HepG2 (cell line): Measurements from ENCODE around the gene GLOD5. TPM values are rescaled to one million over a fixed set of nuclear protein-coding genes. Genes with fewer than 3 reads are reported as not detected.

Experiments used
- ATAC-seq: fragments of 200-7000 bp; cut with Tn5 transposase; 3 replicates; pipeline ENCODE4 v1.9.1; 2020; ENCODE audit warnings: mild to moderate bottlenecking, moderate library complexity
- BruUV-seq: library from RNA; stranded (reverse); fragments of 400-500 nt; replicated peaks from 2 replicates; lab custom pipeline; 2021; lab: Mats Ljungman, UMichigan
- CTCF ChIA-PET: fragments of 300-600 bp; formaldehyde crosslinking; extraction: SDS; loops from one replicate; lab custom pipeline; 2021; ENCODE audit warnings: low total read pairs, inconsistent platforms, low intra/inter-chr PET ratio; lab: Yijun Ruan, JAX
- POLR2A ChIA-PET: fragments of 350-600 bp; sonication (Branson Sonifier 250); formaldehyde crosslinking; loops from one replicate; lab custom pipeline; 2020; ENCODE audit warnings: antibody characterized with exemption, inconsistent platforms; lab: Yijun Ruan, JAX
- DNase-seq: peaks from one replicate; pipeline ENCODE4 v3.0.0-alpha.2; 2015; ENCODE audit warnings: low spot score
- FAIRE-seq: peaks from 3 replicates; lab custom pipeline; 2011; peaks lifted over from hg19 to GRCh38; lab: Jason Lieb, UNC
- H2AFZ ChIP-seq: one replicate; pipeline ENCODE4 v1.6.1; 2011; ENCODE audit warnings: low read length, inconsistent platforms
- H3K27ac ChIP-seq: fragments of 300-600 bp; 3 replicates; pipeline ENCODE4 v1.8.0; 2011; ENCODE audit warnings: mixed run types, mild to moderate bottlenecking, mixed read lengths, low read length, inconsistent platforms; ENCODE audit not compliant: insufficient read depth; ENCODE audit errors: extremely low read length
- H3K27me3 ChIP-seq, 2 experiments: fragments of 200-600 bp in 1 of 2; 2 replicates in 1 of 2; 3 replicates in 1 of 2; pipeline versions ENCODE4 v1.6.0 to v1.8.0; 2011; ENCODE audit warnings: low read length in 2 of 2, mild to moderate bottlenecking in 2 of 2, moderate library complexity in 2 of 2, inconsistent platforms in 1 of 2; ENCODE audit not compliant: insufficient read depth in 2 of 2, control insufficient read depth in 1 of 2
- H3K36me3 ChIP-seq, 2 experiments: fragments of 200-600 bp in 1 of 2; replicated peaks in 1 of 2; 2 replicates in 1 of 2; 3 replicates in 1 of 2; pipeline versions ENCODE4 v1.5.1 to v1.8.0; 2011; ENCODE audit warnings: low read length in 2 of 2, inconsistent platforms in 1 of 2; ENCODE audit not compliant: insufficient read depth in 2 of 2, control insufficient read depth in 1 of 2
- H3K4me1 ChIP-seq: 2 replicates; pipeline ENCODE4 v1.5.1; 2012; ENCODE audit warnings: low read length, inconsistent platforms; ENCODE audit not compliant: insufficient read depth
- H3K4me2 ChIP-seq: 2 replicates; pipeline ENCODE4 v1.6.0; 2011; ENCODE audit warnings: low read depth, low read length, inconsistent platforms
- H3K4me3 ChIP-seq, 3 experiments: fragments of 200-600 bp in 1 of 3; sonication (generic), shearing (Covaris generic) in 1 of 3; replicated peaks in 1 of 3; 2 replicates each; pipeline ENCODE4 v1.5.1; 2011 to 2016; ENCODE audit warnings: low read length in 3 of 3, inconsistent platforms in 2 of 3, low read depth in 2 of 3, mild to moderate bottlenecking in 2 of 3, control low read depth in 1 of 3, mixed read lengths in 1 of 3; ENCODE audit not compliant: insufficient read depth in 1 of 3
- H3K79me2 ChIP-seq: one replicate; pipeline ENCODE4 v1.6.1; 2011; ENCODE audit warnings: low read length, inconsistent platforms; ENCODE audit not compliant: insufficient read depth
- H3K9ac ChIP-seq: 2 replicates; pipeline ENCODE4 v1.6.0; 2011; ENCODE audit warnings: mild to moderate bottlenecking, low read depth, low read length, inconsistent platforms; ENCODE audit not compliant: insufficient read depth
- H3K9me3 ChIP-seq: 2 replicates; pipeline ENCODE4 v1.5.1; 2012; ENCODE audit warnings: mild to moderate bottlenecking, low read length
- H4K20me1 ChIP-seq: 2 replicates; pipeline ENCODE4 v1.6.0; 2011; ENCODE audit warnings: inconsistent platforms, mild to moderate bottlenecking, low read length, moderate library complexity; ENCODE audit not compliant: insufficient read depth
- ZZZ3 ChIP-seq: sonication (generic); formaldehyde crosslinking; IDR thresholded peaks from 2 replicates; pipeline ENCODE4 v1.4.0; 2020; ENCODE audit warnings: missing genetic modification reagents, mild to moderate bottlenecking, borderline replicate concordance
- WGBS: methylation state at CpG from one replicate; pipeline ENCODE4 v1.1.6; 2017; ENCODE audit warnings: low lambda C conversion rate; 5-methylcytosine and 5-hydroxymethylcytosine counted together
- in situ Hi-C: cut with HindIII; loops from 2 replicates; pipeline ENCODE4 v1.10.0; 2017; ENCODE audit warnings: low pct_unique_long_range_greater_than_20kb; ENCODE audit not compliant: extremely low pct_ligation_motif_present
- intact Hi-C: fragments of 100-400 bp; cut with micrococcal nuclease; formaldehyde crosslinking; loops from one replicate; pipeline ENCODE4 v1.10.0; 2022; ENCODE audit not compliant: unreplicated experiment
- polyA plus RNA-seq, 8 experiments: library from polyadenylated mRNA; depleted of rRNA in 3 of 8; stranded (reverse) in 7 of 8; unstranded in 1 of 8; fragments of >200 nt; fragmentation: Illumina TruSeq in 4 of 8; extraction: Trizol in 4 of 8; gene quantifications; 2 replicates each; pipeline versions ENCODE4 v1.2.1 to v1.2.3, GENCODE V29; 2011 to 2016; ENCODE audit warnings: low read depth in 4 of 8, missing spikeins in 1 of 8, mixed read lengths in 1 of 8; ENCODE audit not compliant: insufficient read depth in 1 of 8
- total RNA-seq, 5 experiments: library from RNA; depleted of rRNA; stranded (reverse); fragments of >200 nt; fragmentation: Illumina TruSeq; extraction: Trizol; gene quantifications; 2 replicates each; pipeline ENCODE4 v1.2.3, GENCODE V29; 2016; ENCODE audit warnings: low read depth in 1 of 5
- TF ChIP-seq, protein P1 (sequence below): sonication (generic); formaldehyde crosslinking; IDR thresholded peaks from 2 replicates; pipeline ENCODE4 v1.5.0; 2020; ENCODE audit warnings: mild to moderate bottlenecking, missing genetic modification reagents, moderate library complexity
- TF ChIP-seq, protein P2 (sequence below): sonication (generic); formaldehyde crosslinking; IDR thresholded peaks from 2 replicates; pipeline ENCODE4 v1.8.0; 2022; ENCODE audit warnings: low read depth, missing genetic modification reagents
- TF ChIP-seq, protein P3 (sequence below): sonication (generic); formaldehyde crosslinking; IDR thresholded peaks from 2 replicates; pipeline ENCODE4 v1.5.1; 2020; ENCODE audit warnings: mild to moderate bottlenecking, missing genetic modification reagents, borderline replicate concordance

The GLOD5 gene
- total and polyA plus RNA-seq, 2 of the 13 experiments (the other 11 are each of a cell fraction or from before 2014, with no cell fraction given), result 0.93 to 1.3 TPM

DNA sequence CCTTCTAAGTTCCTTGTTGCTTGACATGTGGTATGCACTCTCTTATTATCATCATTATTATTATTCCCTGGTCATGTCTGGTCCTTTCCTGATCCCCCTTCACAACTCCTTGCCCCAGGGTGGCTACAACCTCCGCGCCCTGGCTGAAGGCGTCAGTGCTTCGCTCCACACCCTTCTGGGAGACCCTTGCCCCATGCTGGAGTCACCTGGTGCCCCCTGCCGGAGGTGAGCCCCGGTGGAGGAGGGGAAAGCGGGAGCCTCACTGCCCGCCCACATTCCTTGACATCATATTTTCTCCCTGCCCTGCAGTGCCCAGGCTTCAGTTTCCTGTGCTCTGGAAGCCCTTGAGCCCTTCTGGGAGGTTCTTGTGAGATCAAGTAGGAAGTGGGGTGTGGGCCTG lies 53.7 kb downstream of the GLOD5 start:
- DNase-seq (no peak), ATAC-seq (no peak), FAIRE-seq (no peak)
- Histone ChIP-seq H4K20me1 (no peaks in the 10 kb centered on the region), H3K4me1 (no peaks in the 10 kb centered on the region), H3K4me3 (no peak overlapping the region), H3K36me3 (peaks cover 1 to 13% of the 10 kb centered on the region in 2 experiments; a peak in 2 of 5 replicates), H3K9ac (no peak overlapping the region), H3K79me2 (no peaks in the 10 kb centered on the region), H3K4me2 (no peak overlapping the region), H3K9me3 (no peaks in the 10 kb centered on the region), H3K27me3 (no peaks in the 10 kb centered on the region), H2AFZ (no peak overlapping the region), H3K27ac (no peak overlapping the region)
- BruUV-seq, result no TSS peak
- WGBS, result 90% methylated on average over 8 of the region's 8 CpGs
- POLR2A ChIA-PET, result no interaction called here
- TF ChIP-seq, protein P1, sequence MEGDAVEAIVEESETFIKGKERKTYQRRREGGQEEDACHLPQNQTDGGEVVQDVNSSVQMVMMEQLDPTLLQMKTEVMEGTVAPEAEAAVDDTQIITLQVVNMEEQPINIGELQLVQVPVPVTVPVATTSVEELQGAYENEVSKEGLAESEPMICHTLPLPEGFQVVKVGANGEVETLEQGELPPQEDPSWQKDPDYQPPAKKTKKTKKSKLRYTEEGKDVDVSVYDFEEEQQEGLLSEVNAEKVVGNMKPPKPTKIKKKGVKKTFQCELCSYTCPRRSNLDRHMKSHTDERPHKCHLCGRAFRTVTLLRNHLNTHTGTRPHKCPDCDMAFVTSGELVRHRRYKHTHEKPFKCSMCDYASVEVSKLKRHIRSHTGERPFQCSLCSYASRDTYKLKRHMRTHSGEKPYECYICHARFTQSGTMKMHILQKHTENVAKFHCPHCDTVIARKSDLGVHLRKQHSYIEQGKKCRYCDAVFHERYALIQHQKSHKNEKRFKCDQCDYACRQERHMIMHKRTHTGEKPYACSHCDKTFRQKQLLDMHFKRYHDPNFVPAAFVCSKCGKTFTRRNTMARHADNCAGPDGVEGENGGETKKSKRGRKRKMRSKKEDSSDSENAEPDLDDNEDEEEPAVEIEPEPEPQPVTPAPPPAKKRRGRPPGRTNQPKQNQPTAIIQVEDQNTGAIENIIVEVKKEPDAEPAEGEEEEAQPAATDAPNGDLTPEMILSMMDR, result 0 out of 2 replicates have a peak, but pooled peaks have one; percentile 4
- TF ChIP-seq, protein P2, sequence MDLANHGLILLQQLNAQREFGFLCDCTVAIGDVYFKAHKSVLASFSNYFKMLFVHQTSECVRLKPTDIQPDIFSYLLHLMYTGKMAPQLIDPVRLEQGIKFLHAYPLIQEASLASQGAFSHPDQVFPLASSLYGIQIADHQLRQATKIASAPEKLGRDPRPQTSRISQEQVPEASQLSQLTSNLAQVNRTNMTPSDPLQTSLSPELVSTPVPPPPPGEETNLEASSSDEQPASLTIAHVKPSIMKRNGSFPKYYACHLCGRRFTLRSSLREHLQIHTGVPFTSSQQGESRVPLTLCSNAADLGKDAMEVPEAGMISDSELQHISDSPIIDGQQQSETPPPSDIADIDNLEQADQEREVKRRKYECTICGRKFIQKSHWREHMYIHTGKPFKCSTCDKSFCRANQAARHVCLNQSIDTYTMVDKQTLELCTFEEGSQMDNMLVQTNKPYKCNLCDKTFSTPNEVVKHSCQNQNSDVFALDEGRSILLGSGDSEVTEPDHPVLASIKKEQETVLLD (CRISPR knock-in tag), result no peak
- intact Hi-C loops, result no loop called here
- CTCF ChIA-PET, result no interaction called here
- in situ Hi-C loops, result no loop called here

DNA sequence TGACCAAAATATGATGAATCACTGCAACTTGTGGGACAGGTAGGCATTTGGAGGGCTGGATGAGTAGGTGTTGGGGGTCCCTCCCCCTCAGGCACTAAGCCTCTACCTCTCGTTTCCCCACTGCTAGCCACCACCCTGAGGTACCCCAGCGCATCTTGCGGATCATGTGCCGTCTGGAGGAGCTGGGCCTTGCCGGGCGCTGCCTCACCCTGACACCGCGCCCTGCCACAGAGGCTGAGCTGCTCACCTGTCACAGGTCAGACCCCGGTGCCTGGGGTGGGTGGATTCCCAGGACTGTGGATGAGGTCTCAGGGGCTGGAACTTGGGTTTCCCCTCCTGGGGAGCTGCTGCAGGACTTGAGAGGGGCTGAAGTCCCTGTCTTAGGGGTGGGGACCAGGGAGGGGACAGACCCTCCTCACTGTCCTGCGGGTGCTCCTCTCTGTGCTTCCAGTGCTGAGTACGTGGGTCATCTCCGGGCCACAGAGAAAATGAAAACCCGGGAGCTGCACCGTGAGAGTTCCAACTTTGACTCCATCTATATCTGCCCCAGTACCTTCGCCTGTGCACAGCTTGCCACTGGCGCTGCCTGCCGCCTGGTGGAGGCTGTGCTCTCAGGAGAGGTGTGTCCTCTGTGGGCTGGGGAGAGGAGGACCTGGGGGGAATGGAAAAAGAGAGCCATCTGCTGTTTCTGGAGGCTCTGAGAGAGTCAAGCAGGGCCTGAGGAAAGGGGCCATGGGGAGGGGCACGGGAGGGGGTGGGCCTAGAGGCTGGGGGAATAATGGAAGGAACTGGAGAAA lies 54.7 kb downstream of the GLOD5 start:
- DNase-seq, result no peak
- intact Hi-C loops, result no loop called here
- no peak overlapping the region for H3K4me3 ChIP-seq
- no peak overlapping the region for H3K4me2 ChIP-seq
- ATAC-seq, result 0 out of 3 replicates have a peak, but pooled peaks have one; percentile 35
- no peak overlapping the region for H3K27ac ChIP-seq
- no TSS peak for BruUV-seq
- no peaks in the 10 kb centered on the region for H3K27me3 ChIP-seq
- FAIRE-seq, result no peak
- no peaks in the 10 kb centered on the region for H4K20me1 ChIP-seq
- no peak overlapping the region for H2AFZ ChIP-seq
- H3K79me2 ChIP-seq, result no peaks in the 10 kb centered on the region
- CTCF ChIA-PET, result no interaction called here
- peaks cover 1 to 13% of the 10 kb centered on the region in 2 experiments; a peak in 2 of 5 replicates for H3K36me3 ChIP-seq
- in situ Hi-C loops, result no loop called here
- POLR2A ChIA-PET, result no interaction called here
- WGBS, result 95% methylated on average over 9 of the region's 18 CpGs
- H3K4me1 ChIP-seq, result no peaks in the 10 kb centered on the region
- H3K9ac ChIP-seq, result no peak overlapping the region
- no peaks in the 10 kb centered on the region for H3K9me3 ChIP-seq
- no peak for TF ChIP-seq ZZZ3 (CRISPR knock-in tag)
- TF ChIP-seq, protein P3, sequence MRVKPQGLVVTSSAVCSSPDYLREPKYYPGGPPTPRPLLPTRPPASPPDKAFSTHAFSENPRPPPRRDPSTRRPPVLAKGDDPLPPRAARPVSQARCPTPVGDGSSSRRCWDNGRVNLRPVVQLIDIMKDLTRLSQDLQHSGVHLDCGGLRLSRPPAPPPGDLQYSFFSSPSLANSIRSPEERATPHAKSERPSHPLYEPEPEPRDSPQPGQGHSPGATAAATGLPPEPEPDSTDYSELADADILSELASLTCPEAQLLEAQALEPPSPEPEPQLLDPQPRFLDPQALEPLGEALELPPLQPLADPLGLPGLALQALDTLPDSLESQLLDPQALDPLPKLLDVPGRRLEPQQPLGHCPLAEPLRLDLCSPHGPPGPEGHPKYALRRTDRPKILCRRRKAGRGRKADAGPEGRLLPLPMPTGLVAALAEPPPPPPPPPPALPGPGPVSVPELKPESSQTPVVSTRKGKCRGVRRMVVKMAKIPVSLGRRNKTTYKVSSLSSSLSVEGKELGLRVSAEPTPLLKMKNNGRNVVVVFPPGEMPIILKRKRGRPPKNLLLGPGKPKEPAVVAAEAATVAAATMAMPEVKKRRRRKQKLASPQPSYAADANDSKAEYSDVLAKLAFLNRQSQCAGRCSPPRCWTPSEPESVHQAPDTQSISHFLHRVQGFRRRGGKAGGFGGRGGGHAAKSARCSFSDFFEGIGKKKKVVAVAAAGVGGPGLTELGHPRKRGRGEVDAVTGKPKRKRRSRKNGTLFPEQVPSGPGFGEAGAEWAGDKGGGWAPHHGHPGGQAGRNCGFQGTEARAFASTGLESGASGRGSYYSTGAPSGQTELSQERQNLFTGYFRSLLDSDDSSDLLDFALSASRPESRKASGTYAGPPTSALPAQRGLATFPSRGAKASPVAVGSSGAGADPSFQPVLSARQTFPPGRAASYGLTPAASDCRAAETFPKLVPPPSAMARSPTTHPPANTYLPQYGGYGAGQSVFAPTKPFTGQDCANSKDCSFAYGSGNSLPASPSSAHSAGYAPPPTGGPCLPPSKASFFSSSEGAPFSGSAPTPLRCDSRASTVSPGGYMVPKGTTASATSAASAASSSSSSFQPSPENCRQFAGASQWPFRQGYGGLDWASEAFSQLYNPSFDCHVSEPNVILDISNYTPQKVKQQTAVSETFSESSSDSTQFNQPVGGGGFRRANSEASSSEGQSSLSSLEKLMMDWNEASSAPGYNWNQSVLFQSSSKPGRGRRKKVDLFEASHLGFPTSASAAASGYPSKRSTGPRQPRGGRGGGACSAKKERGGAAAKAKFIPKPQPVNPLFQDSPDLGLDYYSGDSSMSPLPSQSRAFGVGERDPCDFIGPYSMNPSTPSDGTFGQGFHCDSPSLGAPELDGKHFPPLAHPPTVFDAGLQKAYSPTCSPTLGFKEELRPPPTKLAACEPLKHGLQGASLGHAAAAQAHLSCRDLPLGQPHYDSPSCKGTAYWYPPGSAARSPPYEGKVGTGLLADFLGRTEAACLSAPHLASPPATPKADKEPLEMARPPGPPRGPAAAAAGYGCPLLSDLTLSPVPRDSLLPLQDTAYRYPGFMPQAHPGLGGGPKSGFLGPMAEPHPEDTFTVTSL (CRISPR knock-in tag), result no peak
